DND-41 (cell line): Measurements from ENCODE around the gene TNC.

Experiments used
- CTCF ChIP-seq: IDR thresholded peaks from 2 replicates; pipeline ENCODE4 v1.5.1; 2012; ENCODE audit warnings: borderline replicate concordance, low read length, moderate library complexity, mild to moderate bottlenecking; ENCODE audit not compliant: poor library complexity, severe bottlenecking; ENCODE audit errors: extremely low read depth
- EZH2 ChIP-seq: IDR thresholded peaks from 3 replicates; pipeline ENCODE4 v1.6.1; 2012; ENCODE audit warnings: borderline replicate concordance, low read depth, mild to moderate bottlenecking, moderate library complexity, low read length, inconsistent platforms; ENCODE audit not compliant: severe bottlenecking

- TF ChIP-seq CTCF, result no peak
- TF ChIP-seq EZH2, result no peak
Measured at GRCh38 chr9:115142517-115143270, 24.7 kb upstream of the TNC start.
